H1 (cell line): Measurements from ENCODE around the gene FBXO21. TPM values are rescaled to one million over a fixed set of nuclear protein-coding genes. Genes with fewer than 3 reads are reported as not detected.

Experiments used
- CTCF ChIA-PET: fragments of 300-600 bp; sonication (Branson Sonifier 250); formaldehyde crosslinking; loops from one replicate; lab custom pipeline; 2021; ENCODE audit not compliant: partially characterized antibody; lab: Charles Lee
- POLR2A ChIA-PET: fragments of 300-600 bp; sonication (Branson Sonifier 250); formaldehyde crosslinking; loops from one replicate; lab custom pipeline; 2021; ENCODE audit warnings: inconsistent platforms; ENCODE audit not compliant: partially characterized antibody; lab: Charles Lee
- DNase-seq, 2 experiments: peaks; one replicate each; pipeline versions ENCODE4 v3.0.0 to v3.0.0-alpha.2; 2010 to 2022; ENCODE audit warnings: low spot score in 2 of 2, low read depth in 1 of 2, mixed read lengths in 1 of 2
- FAIRE-seq: peaks from 2 replicates; lab custom pipeline; 2011; peaks lifted over from hg19 to GRCh38; lab: Jason Lieb, UNC
- H2AFZ ChIP-seq: 2 replicates; pipeline ENCODE4 v1.8.1; 2012; ENCODE audit warnings: low read length, inconsistent platforms
- H2AK5ac ChIP-seq: 2 replicates; pipeline ENCODE4 v1.6.1; 2013; ENCODE audit warnings: low read depth, low read length
- H2BK120ac ChIP-seq: replicated peaks from 2 replicates; pipeline ENCODE3; 2013; ENCODE audit warnings: low read depth, low read length, inconsistent platforms
- H2BK12ac ChIP-seq: 2 replicates; pipeline ENCODE4 v1.6.1; 2013; ENCODE audit warnings: low read depth, low read length
- H2BK15ac ChIP-seq: 2 replicates; pipeline ENCODE4 v1.6.1; 2013; ENCODE audit warnings: low read length
- H2BK20ac ChIP-seq: 2 replicates; pipeline ENCODE4 v1.6.1; 2013; ENCODE audit warnings: low read length
- H2BK5ac ChIP-seq: 2 replicates; pipeline ENCODE4 v1.6.1; 2013; ENCODE audit warnings: low read depth, low read length
- H3K14ac ChIP-seq: 2 replicates; pipeline ENCODE4 v1.6.1; 2013; ENCODE audit warnings: inconsistent platforms; ENCODE audit not compliant: insufficient read length
- H3K18ac ChIP-seq: 2 replicates; pipeline ENCODE4 v1.6.1; 2013; ENCODE audit warnings: low read length; ENCODE audit errors: extremely low read depth
- H3K23ac ChIP-seq: 2 replicates; pipeline ENCODE4 v1.6.1; 2013; ENCODE audit warnings: inconsistent platforms; ENCODE audit not compliant: insufficient read length
- H3K23me2 ChIP-seq: 2 replicates; pipeline ENCODE4 v1.6.1; 2013; ENCODE audit warnings: low read depth, low read length
- H3K27ac ChIP-seq: 2 replicates; pipeline ENCODE4 v1.6.1; 2011; ENCODE audit warnings: low read depth, low read length, inconsistent platforms
- H3K27me3 ChIP-seq, 4 experiments: replicated peaks in 1 of 4; 1 replicate in 1 of 4; 2 replicates in 3 of 4; pipeline versions ENCODE4 v1.6.1 to v1.8.1; 2011 to 2013; ENCODE audit warnings: low read length in 3 of 4, mild to moderate bottlenecking in 3 of 4, inconsistent platforms in 2 of 4, mixed read lengths in 2 of 4, moderate library complexity in 1 of 4; ENCODE audit not compliant: control insufficient read depth in 3 of 4, insufficient read depth in 3 of 4; ENCODE audit errors: extremely low read depth in 1 of 4
- H3K36me3 ChIP-seq, 4 experiments: 2 replicates each; pipeline versions ENCODE4 v1.6.1 to v1.8.1; 2011 to 2013; ENCODE audit warnings: mild to moderate bottlenecking in 4 of 4, low read length in 3 of 4, moderate library complexity in 2 of 4, control low read depth in 1 of 4, inconsistent platforms in 1 of 4; ENCODE audit not compliant: insufficient read depth in 4 of 4, control insufficient read depth in 2 of 4
- H3K4ac ChIP-seq: replicated peaks from 2 replicates; pipeline ENCODE3; 2013; ENCODE audit warnings: low read length, low read depth, mixed read lengths, inconsistent platforms; ENCODE audit not compliant: insufficient read length
- H3K4me1 ChIP-seq, 4 experiments: replicated peaks in 1 of 4; 1 replicate in 1 of 4; 2 replicates in 3 of 4; pipeline versions ENCODE4 v1.6.1 to v1.8.1; 2011 to 2013; ENCODE audit warnings: low read length in 3 of 4, inconsistent platforms in 2 of 4, mixed read lengths in 1 of 4; ENCODE audit not compliant: insufficient read depth in 4 of 4, control insufficient read depth in 3 of 4
- H3K4me2 ChIP-seq, 2 experiments: 2 replicates each; pipeline versions ENCODE4 v1.6.1 to v1.8.1; 2011 to 2013; ENCODE audit warnings: low read depth in 2 of 2, low read length in 2 of 2, control low read depth in 1 of 2, inconsistent platforms in 1 of 2, mild to moderate bottlenecking in 1 of 2; ENCODE audit not compliant: insufficient read depth in 1 of 2
- H3K4me3 ChIP-seq, 4 experiments: fragments of 200-600, 300-600 bp in 1 of 4; sonication (generic), shearing (Covaris generic), sonication (Bioruptor Twin) in 1 of 4; 2 replicates each; pipeline versions ENCODE4 v1.5.1 to v1.8.1; 2011 to 2016; ENCODE audit warnings: low read length in 4 of 4, low read depth in 3 of 4, control low read depth in 2 of 4, inconsistent platforms in 2 of 4, mild to moderate bottlenecking in 2 of 4, mixed read lengths in 1 of 4, moderate library complexity in 1 of 4; ENCODE audit not compliant: insufficient read depth in 2 of 4; ENCODE audit errors: extremely low read depth in 1 of 4
- H3K56ac ChIP-seq: replicated peaks from 2 replicates; pipeline ENCODE3; 2013; ENCODE audit warnings: low read depth, mild to moderate bottlenecking, mixed read lengths, low read length, inconsistent platforms; ENCODE audit not compliant: insufficient read length
- H3K79me1 ChIP-seq: 2 replicates; pipeline ENCODE4 v1.6.1; 2013; ENCODE audit warnings: low read depth, low read length, control low read depth
- H3K79me2 ChIP-seq, 2 experiments: 2 replicates each; pipeline versions ENCODE4 v1.6.1 to v1.8.1; 2012 to 2013; ENCODE audit warnings: low read length in 2 of 2, mild to moderate bottlenecking in 2 of 2, inconsistent platforms in 1 of 2; ENCODE audit not compliant: insufficient read depth in 2 of 2, control insufficient read depth in 1 of 2
- H3K9ac ChIP-seq, 4 experiments: replicated peaks in 1 of 4; 1 replicate in 1 of 4; 2 replicates in 3 of 4; pipeline versions ENCODE4 v1.6.1 to v1.8.1; 2011 to 2013; ENCODE audit warnings: low read depth in 3 of 4, low read length in 3 of 4, control low read depth in 2 of 4, mild to moderate bottlenecking in 2 of 4, moderate library complexity in 2 of 4, inconsistent platforms in 1 of 4; ENCODE audit errors: extremely low read depth in 1 of 4
- H3K9me3 ChIP-seq, 2 experiments: 2 replicates each; pipeline versions ENCODE4 v1.6.1 to v1.8.1; 2012 to 2013; ENCODE audit warnings: mild to moderate bottlenecking in 2 of 2, moderate library complexity in 2 of 2, control low read depth in 1 of 2, inconsistent platforms in 1 of 2, low read depth in 1 of 2, low read length in 1 of 2, mixed read lengths in 1 of 2; ENCODE audit not compliant: insufficient read depth in 2 of 2
- H4K20me1 ChIP-seq, 2 experiments: replicated peaks in 1 of 2; 2 replicates each; pipeline versions ENCODE3 to v1.8.1; 2011 to 2013; ENCODE audit warnings: inconsistent platforms in 2 of 2, low read length in 2 of 2, mild to moderate bottlenecking in 1 of 2; ENCODE audit not compliant: insufficient read depth in 2 of 2, control insufficient read depth in 1 of 2
- H4K5ac ChIP-seq: 2 replicates; pipeline ENCODE4 v1.6.1; 2013; ENCODE audit warnings: low read length, low read depth, mixed read lengths, inconsistent platforms; ENCODE audit not compliant: insufficient read length
- H4K8ac ChIP-seq: 2 replicates; pipeline ENCODE4 v1.8.0; 2013; ENCODE audit warnings: mild to moderate bottlenecking, moderate library complexity, low read length, inconsistent platforms; ENCODE audit not compliant: insufficient read depth; ENCODE audit errors: extremely low read depth
- H4K91ac ChIP-seq: replicated peaks from 2 replicates; pipeline ENCODE3; 2013; ENCODE audit warnings: low read length, mixed read lengths, inconsistent platforms; ENCODE audit not compliant: insufficient read length
- E2F6 ChIP-seq: IDR thresholded peaks from 2 replicates; pipeline ENCODE4 v1.6.1; 2012; ENCODE audit warnings: inconsistent platforms
- SP2 ChIP-seq: IDR thresholded peaks from 2 replicates; pipeline ENCODE4 v1.6.1; 2012; ENCODE audit warnings: mild to moderate bottlenecking, low read length, inconsistent platforms
- TEAD4 ChIP-seq: IDR thresholded peaks from 2 replicates; pipeline ENCODE4 v1.6.1; 2012; ENCODE audit warnings: low read depth, low read length, inconsistent platforms, mixed read lengths
- WGBS, 2 experiments: shearing (Covaris generic) in 1 of 2; methylation state at CpG; one replicate each; pipeline versions ENCODE4 v1.1.6 to v1.1.7; 2013 to 2015; ENCODE audit warnings: low lambda C conversion rate in 2 of 2, mixed read lengths in 2 of 2, inconsistent platforms in 1 of 2, low coverage in 1 of 2, missing lambda C conversion rate in 1 of 2; ENCODE audit not compliant: insufficient replicate concordance in 2 of 2, insufficient coverage in 1 of 2, insufficient read length in 1 of 2; ENCODE audit errors: extremely low coverage in 1 of 2, missing lambda C conversion rate in 1 of 2; 5-methylcytosine and 5-hydroxymethylcytosine counted together
- polyA plus RNA-seq, 7 experiments: library from polyadenylated mRNA; depleted of rRNA in 3 of 7; stranded (reverse) in 5 of 7; unstranded in 2 of 7; fragments of >200 nt in 5 of 7; fragments of 200-250 nt in 2 of 7; gene quantifications; 1 replicate in 5 of 7; 2 replicates in 1 of 7; 4 replicates in 1 of 7; pipeline versions ENCODE4 v1.2.1 to v1.2.3, GENCODE V29; 2011 to 2013; ENCODE audit warnings: missing spikeins in 2 of 7, mixed read lengths in 2 of 7
- total RNA-seq: library from RNA; stranded (reverse); fragmentation: NEBNext Ultra II Directional; extraction: Animal tissue kit (Norgen Biotek cat#: 25700); gene quantifications from 2 replicates; pipeline ENCODE4 v1.2.1, GENCODE V29; 2021

Gene FBXO21
- total and polyA plus RNA-seq, 2 of the 8 experiments (the other 6 are each of a cell fraction or from before 2014, with no cell fraction given), result 57.0 to 80.6 TPM

DNA sequence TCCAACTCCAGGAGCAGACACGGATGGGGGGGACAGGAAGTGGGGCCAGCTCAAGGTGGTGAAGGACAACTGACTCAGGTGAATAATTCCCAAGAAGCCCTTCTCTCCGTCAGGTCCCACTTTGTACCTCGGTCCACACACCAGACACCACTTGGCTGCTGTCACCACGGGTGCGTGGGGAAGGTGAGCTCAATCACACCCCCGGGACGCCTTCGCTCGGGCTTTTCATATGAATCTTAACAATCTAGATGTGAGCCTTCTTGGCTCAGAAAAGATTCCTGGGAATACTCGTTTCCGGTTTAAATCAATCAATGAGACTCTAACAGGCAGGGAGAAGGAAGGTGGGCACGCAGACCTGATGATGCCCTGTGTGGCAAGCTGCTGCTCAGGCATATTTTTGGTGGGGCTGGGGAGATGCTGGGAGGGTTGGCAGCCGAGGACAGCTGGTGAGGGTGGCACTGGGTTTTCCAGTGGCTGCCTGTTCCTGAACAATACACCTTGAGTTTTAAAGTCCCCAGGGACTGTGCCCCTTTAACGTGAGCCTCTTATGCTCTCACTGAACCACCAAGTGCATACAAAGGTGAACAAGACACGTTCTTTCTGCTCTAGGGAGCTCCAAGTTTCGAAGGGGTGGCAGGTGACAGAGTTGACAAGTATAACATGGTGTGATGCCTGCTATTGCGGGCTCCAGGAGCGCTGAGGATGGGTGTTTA is 96.2 kb downstream of the FBXO21 start:
- H3K9me3 ChIP-seq, result peaks cover 0 to 6% of the 10 kb centered on the region in 2 experiments; a peak in 1 of 4 replicates
- no peak overlapping the region for H4K5ac ChIP-seq
- FAIRE-seq, result no peak
- no peak overlapping the region for H3K4me2 ChIP-seq
- no peak overlapping the region for H3K27ac ChIP-seq
- H3K14ac ChIP-seq, result no peak overlapping the region
- H2AK5ac ChIP-seq, result no peak overlapping the region
- H4K8ac ChIP-seq, result no peak overlapping the region
- no peak overlapping the region for H2AFZ ChIP-seq
- CTCF ChIA-PET, result interaction anchor here (0.7 to 8.3 kb wide), 11 partner anchors 9 to 1121 kb away, joined by 3 to 43 read pairs (median 4); no protein-coding TSS in a partner anchor
- H3K36me3 ChIP-seq, result no peaks in the 10 kb centered on the region
- H3K18ac ChIP-seq, result no peak overlapping the region
- no peak overlapping the region for H3K23ac ChIP-seq
- H2BK15ac ChIP-seq, result no peak overlapping the region
- no peaks in the 10 kb centered on the region for H3K79me2 ChIP-seq
- no peak overlapping the region for H3K56ac ChIP-seq
- H2BK20ac ChIP-seq, result 0 out of 2 replicates have a peak overlapping the region, but pooled peaks have one; percentile 32
- peaks cover 0 to 3% (median 0%) of the 10 kb centered on the region in 4 experiments; a peak in 3 of 7 replicates for H3K4me1 ChIP-seq
- WGBS, 2 experiments, result 87% methylated on average over 18 of the region's 18 CpGs; no CpG with 5 or more reads in 1 of the 2 experiments
- no peak overlapping the region for H2BK5ac ChIP-seq
- DNase-seq, result no peak
- no peak overlapping the region for H3K4me3 ChIP-seq
- H4K20me1 ChIP-seq, result no peaks in the 10 kb centered on the region
- H4K91ac ChIP-seq, result no peak overlapping the region
- no peak overlapping the region for H2BK12ac ChIP-seq
- TF ChIP-seq E2F6, result no peak
- no peak for TF ChIP-seq TEAD4
- TF ChIP-seq SP2, result no peak
- H2BK120ac ChIP-seq, result no peak overlapping the region
- no peak overlapping the region for H3K9ac ChIP-seq
- no peaks in the 10 kb centered on the region for H3K79me1 ChIP-seq
- H3K27me3 ChIP-seq, result peaks cover 5 to 15% (median 9%) of the 10 kb centered on the region in 4 experiments
- no peak overlapping the region for H3K4ac ChIP-seq
- POLR2A ChIA-PET, result no interaction called here
- H3K23me2 ChIP-seq, result peaks cover 4% of the 10 kb centered on the region; the same call in 1 of the 2 replicates
